ENCODE results near the gene TENT4A. TPM values are rescaled to one million over a fixed set of nuclear protein-coding genes. Genes with fewer than 3 reads are reported as not detected.

TENT4A gene
- total and polyA plus RNA-seq, 2 of the 4 experiments (the other 2 are of a cell fraction): 5.9 to 17.2 TPM

GRCh38 chr5:6803981-6804550 is 90.8 kb downstream of the TENT4A start:
- dilution Hi-C loops (cut with HindIII; ENCODE audit: low sequenced_read_pairs, unreplicated experiment): no loop called here
- no peaks in the 10 kb centered on the region; the same call in 1 of the 2 replicates for H3K9me3 ChIP-seq (ENCODE audit: control insufficient read depth, insufficient read depth, low read length)
- no peak overlapping the region for H3K4ac ChIP-seq (ENCODE audit: low read depth, low read length)
- H4K91ac ChIP-seq (ENCODE audit: insufficient read depth, low read depth, low read length): no peak overlapping the region
- DNase-seq (no peak), ATAC-seq (ENCODE audit: low read depth) (no peak; the same call in 1 of the 2 replicates)
- no peak overlapping the region for H3K14ac ChIP-seq (replicated peaks; ENCODE audit: low read depth, low read length)
- no peak overlapping the region for H2AK5ac ChIP-seq (ENCODE audit: low read depth, low read length)
- no peak overlapping the region for H2AK9ac ChIP-seq (replicated peaks; ENCODE audit: low read depth, low read length, poor library complexity)
- intact Hi-C loops (cut with micrococcal nuclease): no loop called here
- no peak overlapping the region for H2BK5ac ChIP-seq (ENCODE audit: low read depth, low read length, poor library complexity, severe bottlenecking)
- CTCF ChIA-PET: no interaction called here
- no peak overlapping the region for H3K9ac ChIP-seq (ENCODE audit: low read depth, low read length)
- no peak overlapping the region for H2BK15ac ChIP-seq (ENCODE audit: low read depth, low read length)
- no peak overlapping the region for H3K23ac ChIP-seq (ENCODE audit: low read depth, low read length)
- no peak overlapping the region for H4K5ac ChIP-seq (ENCODE audit: low read depth, low read length)
- no peak overlapping the region for H3K56ac ChIP-seq (ENCODE audit: extremely low read depth, insufficient read depth, low read length)
- BruUV-seq (replicated peaks): no TSS peak
- in situ Hi-C loops (cut with MboI; ENCODE audit: low sequenced_read_pairs): no loop called here
- no peak overlapping the region for H3K4me2 ChIP-seq (ENCODE audit: low read depth, low read length)
- H3K4me3 ChIP-seq (ENCODE audit: insufficient read depth, low read depth, low read length): no peak overlapping the region
- H4K8ac ChIP-seq (ENCODE audit: low read depth in 2 of 2, low read length in 2 of 2): no peak overlapping the region
- H3K27me3 ChIP-seq (ENCODE audit: control insufficient read depth, insufficient read depth, low read length): no peaks in the 10 kb centered on the region
- no peaks in the 10 kb centered on the region for H3K4me1 ChIP-seq (ENCODE audit: control insufficient read depth, insufficient read depth, low read length)
- no peak overlapping the region for H3K27ac ChIP-seq (ENCODE audit: insufficient read depth, low read length)
- H3K18ac ChIP-seq (ENCODE audit: low read depth, low read length): no peak overlapping the region
- TF ChIP-seq CEBPB (IDR thresholded peaks at IDR 0.05; ENCODE audit: low read depth, low read length) (no peak), MXI1 (IDR thresholded peaks at IDR 0.05; ENCODE audit: borderline replicate concordance, low read depth, low read length) (no peak), USF2 (IDR thresholded peaks at IDR 0.05; ENCODE audit: low read depth, low read length) (no peak), RCOR1 (IDR thresholded peaks at IDR 0.05; ENCODE audit: insufficient replicate concordance, low read length) (no peak), RAD21 (IDR thresholded peaks at IDR 0.05; ENCODE audit: low read length) (no peak), POLR2A (IDR thresholded peaks at IDR 0.05; ENCODE audit: low read depth, low read length) (no peak), FOS (IDR thresholded peaks at IDR 0.05; ENCODE audit: low read depth, low read length) (no peak), BHLHE40 (IDR thresholded peaks at IDR 0.05; ENCODE audit: low read depth, low read length) (no peak), MAZ (IDR thresholded peaks at IDR 0.05; ENCODE audit: borderline replicate concordance, low read depth, low read length) (no peak), NFE2L2 (IDR thresholded peaks at IDR 0.05; ENCODE audit: low read depth, low read length) (no peak), CHD1 (IDR thresholded peaks at IDR 0.05; ENCODE audit: low read depth, low read length) (no peak), RFX5 (IDR thresholded peaks at IDR 0.05; ENCODE audit: low read depth, low read length) (no peak), CTCF (conservative IDR thresholded peaks at IDR 0.05; ENCODE audit: low read depth, low read length) (no peak), MAFK (IDR thresholded peaks at IDR 0.05; ENCODE audit: low read depth, low read length) (no peak), SMC3 (IDR thresholded peaks at IDR 0.05; ENCODE audit: low read depth, low read length) (no peak), ELK1 (IDR thresholded peaks at IDR 0.05; ENCODE audit: borderline replicate concordance, low read depth, low read length) (no peak)
- H2BK120ac ChIP-seq (ENCODE audit: low read depth, low read length): no peak overlapping the region
- H4K20me1 ChIP-seq (ENCODE audit: insufficient read depth, low read length): no peaks in the 10 kb centered on the region
- H3K79me1 ChIP-seq (ENCODE audit: low read depth in 1 of 2, low read length in 2 of 2): no peaks in the 10 kb centered on the region
- POLR2A ChIA-PET (ENCODE audit: unreplicated experiment): no interaction called here
- no peak overlapping the region for H2BK20ac ChIP-seq (ENCODE audit: low read depth, low read length)
- H3K36me3 ChIP-seq (ENCODE audit: control insufficient read depth, insufficient read depth, low read length): no peaks in the 10 kb centered on the region
- WGBS, 2 experiments (ENCODE audit: extremely low coverage in 2 of 2, insufficient read length in 1 of 2): 39% methylated on average over 4 of the region's 7 CpGs; no CpG with 5 or more reads in 1 of the 2 experiments
- H3K9me1 ChIP-seq (ENCODE audit: insufficient read depth, low read length): no peaks in the 10 kb centered on the region
- no peak overlapping the region for H2AFZ ChIP-seq (replicated peaks; ENCODE audit: low read length, poor library complexity)
